SK-N-SH (cell line): ENCODE data around the gene FADS2. TPM values are rescaled to one million over a fixed set of nuclear protein-coding genes. Genes with fewer than 3 reads are reported as not detected.

Experiments used
- CTCF ChIA-PET: fragments of 300-600, 350-600 bp; formaldehyde crosslinking; extraction: SDS; loops from one replicate; lab custom pipeline; 2021; lab: Yijun Ruan, JAX
- POLR2A ChIA-PET: fragments of 350-600 bp; sonication (Branson Sonifier 250); formaldehyde crosslinking; extraction: SDS; loops from one replicate; lab custom pipeline; 2020; ENCODE audit warnings: antibody characterized with exemption, inconsistent platforms; lab: Yijun Ruan, JAX
- DNase-seq: peaks from one replicate; pipeline ENCODE4 v3.0.0; 2012
- H2AFZ ChIP-seq: fragments of 200-600 bp; sonication (generic); 2 replicates; pipeline ENCODE4 v1.8.1; 2016; ENCODE audit warnings: antibody characterized with exemption, mild to moderate bottlenecking, low read depth
- H3F3A ChIP-seq: fragments of 200-600 bp; sonication (generic); replicated peaks from 2 replicates; pipeline ENCODE3; 2016; ENCODE audit warnings: antibody characterized with exemption, mild to moderate bottlenecking; ENCODE audit not compliant: insufficient read depth
- H3K27ac ChIP-seq, 2 experiments: fragments of 200-500 bp in 1 of 2; fragments of 200-600 bp in 1 of 2; sonication (Bioruptor generic) in 1 of 2; sonication (generic), shearing (Covaris generic) in 1 of 2; 2 replicates each; pipeline versions ENCODE4 v1.5.1 to v1.6.1; 2014 to 2016; ENCODE audit warnings: low read depth in 2 of 2, inconsistent platforms in 1 of 2, low read length in 1 of 2, mild to moderate bottlenecking in 1 of 2, mixed read lengths in 1 of 2
- H3K27me3 ChIP-seq: fragments of 200-600 bp; sonication (generic), shearing (Covaris generic); 2 replicates; pipeline ENCODE4 v1.6.1; 2016; ENCODE audit warnings: mixed run types; ENCODE audit not compliant: insufficient read depth
- H3K36me3 ChIP-seq, 2 experiments: fragments of 200-500 bp in 1 of 2; fragments of 200-600 bp in 1 of 2; sonication (Bioruptor generic) in 1 of 2; sonication (generic) in 1 of 2; replicated peaks in 1 of 2; 2 replicates each; pipeline versions ENCODE3 to v1.5.1; 2014 to 2016; ENCODE audit warnings: low read length in 1 of 2, mild to moderate bottlenecking in 1 of 2; ENCODE audit not compliant: insufficient read depth in 2 of 2, control insufficient read depth in 1 of 2
- H3K4me1 ChIP-seq, 2 experiments: fragments of 200-500 bp in 1 of 2; fragments of 200-600 bp in 1 of 2; sonication (Bioruptor generic) in 1 of 2; sonication (generic), shearing (Covaris generic) in 1 of 2; 2 replicates each; pipeline versions ENCODE4 v1.5.1 to v1.6.1; 2014 to 2016; ENCODE audit warnings: low read depth in 1 of 2, low read length in 1 of 2, mixed run types in 1 of 2; ENCODE audit not compliant: insufficient read depth in 2 of 2, control insufficient read depth in 1 of 2
- H3K4me2 ChIP-seq: fragments of 200-600 bp; sonication (generic), shearing (Covaris generic); 2 replicates; pipeline ENCODE4 v1.6.1; 2017; ENCODE audit warnings: mixed run types
- H3K4me3 ChIP-seq, 2 experiments: fragments of 200-500 bp in 1 of 2; fragments of 200-600 bp in 1 of 2; sonication (Bioruptor generic) in 1 of 2; sonication (generic), shearing (Covaris generic) in 1 of 2; 2 replicates each; pipeline versions ENCODE4 v1.5.1 to v1.8.1; 2014 to 2016; ENCODE audit warnings: low read depth in 2 of 2, inconsistent platforms in 1 of 2, low read length in 1 of 2, mild to moderate bottlenecking in 1 of 2, mixed read lengths in 1 of 2, moderate library complexity in 1 of 2
- H3K79me2 ChIP-seq: fragments of 200-600 bp; sonication (generic); 2 replicates; pipeline ENCODE4 v1.8.1; 2017; ENCODE audit warnings: mild to moderate bottlenecking; ENCODE audit not compliant: insufficient read depth
- H3K9ac ChIP-seq: fragments of 200-600 bp; sonication (generic); 2 replicates; pipeline ENCODE4 v1.6.1; 2017; ENCODE audit warnings: mixed run types
- H3K9me2 ChIP-seq: fragments of 200-600 bp; sonication (generic); 2 replicates; pipeline ENCODE4 v1.6.1; 2017; ENCODE audit warnings: mixed run types
- H3K9me3 ChIP-seq: fragments of 200-600 bp; sonication (generic); 2 replicates; pipeline ENCODE4 v1.6.1; 2017; ENCODE audit warnings: mixed run types, mild to moderate bottlenecking, moderate library complexity
- H4K20me1 ChIP-seq: fragments of 200-600 bp; sonication (generic); 2 replicates; pipeline ENCODE4 v1.6.1; 2017; ENCODE audit warnings: mild to moderate bottlenecking, mixed run types; ENCODE audit not compliant: insufficient read depth
- ELF1 ChIP-seq: IDR thresholded peaks from 2 replicates; pipeline ENCODE4 v1.4.0; 2012
- EP300 ChIP-seq, 2 experiments: IDR thresholded peaks; 2 replicates each; pipeline versions ENCODE4 v1.4.0 to v1.6.1; 2012; ENCODE audit warnings: borderline replicate concordance in 1 of 2, low read depth in 1 of 2, low read length in 1 of 2
- FOXJ3 ChIP-seq: sonication (generic); formaldehyde crosslinking; IDR thresholded peaks from 2 replicates; pipeline ENCODE4 v1.5.1; 2020; ENCODE audit warnings: mild to moderate bottlenecking, missing genetic modification reagents
- NFIC ChIP-seq: IDR thresholded peaks from 2 replicates; pipeline ENCODE4 v1.4.0; 2012; ENCODE audit warnings: borderline replicate concordance
- POLR2AphosphoS5 ChIP-seq: IDR thresholded peaks from 2 replicates; pipeline ENCODE4 v1.6.1; 2012; ENCODE audit warnings: low read depth, low read length
- RCOR1 ChIP-seq: fragments of 150-350 bp; IDR thresholded peaks from 2 replicates; pipeline ENCODE4 v1.6.1; 2017; ENCODE audit warnings: antibody characterized with exemption, low read length
- SMC3 ChIP-seq: IDR thresholded peaks from 2 replicates; pipeline ENCODE4 v1.6.1; 2012; ENCODE audit warnings: low read depth, low read length, improper control_type of control experiment
- TEAD4 ChIP-seq: IDR thresholded peaks from 2 replicates; pipeline ENCODE4 v1.4.0; 2012; ENCODE audit warnings: mild to moderate bottlenecking, borderline replicate concordance; ENCODE audit not compliant: insufficient read depth
- WGBS: methylation state at CpG from one replicate; pipeline ENCODE4 v1.1.6; 2017; ENCODE audit warnings: low lambda C conversion rate; 5-methylcytosine and 5-hydroxymethylcytosine counted together
- polyA plus RNA-seq, 3 experiments: library from polyadenylated mRNA; depleted of rRNA; stranded (reverse); fragments of >200 nt; gene quantifications; 2 replicates each; pipeline ENCODE4 v1.2.3, GENCODE V29; 2012
- TF ChIP-seq, protein P1 (sequence below): fragments of 150-350 bp; IDR thresholded peaks from 2 replicates; pipeline ENCODE4 v1.6.1; 2017; ENCODE audit warnings: antibody characterized with exemption, low read length, low read depth, borderline replicate concordance
- TF ChIP-seq, protein P2 (sequence below): fragments of 150-350 bp; IDR thresholded peaks from 2 replicates; pipeline ENCODE4 v1.6.1; 2016; ENCODE audit warnings: mild to moderate bottlenecking, low read depth, low read length

Gene FADS2
- polyA plus RNA-seq, 1 of the 3 experiments (the other 2 are of a cell fraction) = 67.8 TPM

DNA sequence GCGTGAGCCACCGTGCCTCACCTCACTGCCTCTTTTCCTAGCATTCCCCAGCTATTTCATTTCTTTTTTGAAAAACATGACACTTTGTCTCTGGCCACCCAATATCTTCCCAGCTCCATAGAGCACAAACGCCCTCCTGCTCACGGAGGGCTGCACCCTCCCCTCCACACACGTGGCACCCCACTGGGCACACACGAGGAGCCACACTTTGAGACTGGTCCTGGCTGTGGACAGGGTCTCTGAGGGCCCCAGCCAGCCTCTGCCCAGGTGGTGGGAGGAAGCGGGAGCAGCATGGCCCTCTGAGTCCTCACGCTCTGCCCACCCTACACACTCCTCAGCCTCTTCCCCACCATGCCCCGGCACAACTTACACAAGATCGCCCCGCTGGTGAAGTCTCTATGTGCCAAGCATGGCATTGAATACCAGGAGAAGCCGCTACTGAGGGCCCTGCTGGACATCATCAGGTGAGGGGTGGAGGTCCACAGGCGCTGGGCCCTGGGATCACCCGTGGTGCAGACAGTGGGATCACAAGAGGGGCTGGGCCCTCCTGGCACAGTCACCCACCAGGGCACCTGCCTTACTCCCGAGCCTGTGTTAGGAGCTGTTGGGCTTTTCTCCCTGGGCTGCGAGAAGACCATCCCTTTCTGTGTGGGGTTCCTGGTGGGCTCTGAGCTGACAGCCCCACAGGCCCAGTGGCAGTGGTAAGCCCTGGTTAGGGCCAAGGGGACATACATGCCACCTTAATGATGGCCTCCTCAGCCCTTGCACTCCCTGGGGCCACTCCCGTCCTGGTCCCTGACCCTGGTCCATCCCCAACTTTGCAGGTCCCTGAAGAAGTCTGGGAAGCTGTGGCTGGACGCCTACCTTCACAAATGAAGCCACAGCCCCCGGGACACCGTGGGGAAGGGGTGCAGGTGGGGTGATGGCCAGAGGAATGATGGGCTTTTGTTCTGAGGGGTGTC is 37.0 kb downstream of the FADS2 start (continued):
- TF ChIP-seq, protein P1, sequence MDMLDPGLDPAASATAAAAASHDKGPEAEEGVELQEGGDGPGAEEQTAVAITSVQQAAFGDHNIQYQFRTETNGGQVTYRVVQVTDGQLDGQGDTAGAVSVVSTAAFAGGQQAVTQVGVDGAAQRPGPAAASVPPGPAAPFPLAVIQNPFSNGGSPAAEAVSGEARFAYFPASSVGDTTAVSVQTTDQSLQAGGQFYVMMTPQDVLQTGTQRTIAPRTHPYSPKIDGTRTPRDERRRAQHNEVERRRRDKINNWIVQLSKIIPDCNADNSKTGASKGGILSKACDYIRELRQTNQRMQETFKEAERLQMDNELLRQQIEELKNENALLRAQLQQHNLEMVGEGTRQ = no peak
- TF ChIP-seq RCOR1 = no peak
- TF ChIP-seq POLR2AphosphoS5 = no peak
- TF ChIP-seq EP300 (IDR thresholded peaks at IDR 0.05; ENCODE audit: borderline replicate concordance in 1 of 2, low read depth in 1 of 2, low read length in 1 of 2) = no peak
- TF ChIP-seq, protein P2, sequence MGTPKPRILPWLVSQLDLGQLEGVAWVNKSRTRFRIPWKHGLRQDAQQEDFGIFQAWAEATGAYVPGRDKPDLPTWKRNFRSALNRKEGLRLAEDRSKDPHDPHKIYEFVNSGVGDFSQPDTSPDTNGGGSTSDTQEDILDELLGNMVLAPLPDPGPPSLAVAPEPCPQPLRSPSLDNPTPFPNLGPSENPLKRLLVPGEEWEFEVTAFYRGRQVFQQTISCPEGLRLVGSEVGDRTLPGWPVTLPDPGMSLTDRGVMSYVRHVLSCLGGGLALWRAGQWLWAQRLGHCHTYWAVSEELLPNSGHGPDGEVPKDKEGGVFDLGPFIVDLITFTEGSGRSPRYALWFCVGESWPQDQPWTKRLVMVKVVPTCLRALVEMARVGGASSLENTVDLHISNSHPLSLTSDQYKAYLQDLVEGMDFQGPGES = no peak
- TF ChIP-seq TEAD4 = no peak
- TF ChIP-seq SMC3 = no peak
- TF ChIP-seq ELF1 = no peak

DNA sequence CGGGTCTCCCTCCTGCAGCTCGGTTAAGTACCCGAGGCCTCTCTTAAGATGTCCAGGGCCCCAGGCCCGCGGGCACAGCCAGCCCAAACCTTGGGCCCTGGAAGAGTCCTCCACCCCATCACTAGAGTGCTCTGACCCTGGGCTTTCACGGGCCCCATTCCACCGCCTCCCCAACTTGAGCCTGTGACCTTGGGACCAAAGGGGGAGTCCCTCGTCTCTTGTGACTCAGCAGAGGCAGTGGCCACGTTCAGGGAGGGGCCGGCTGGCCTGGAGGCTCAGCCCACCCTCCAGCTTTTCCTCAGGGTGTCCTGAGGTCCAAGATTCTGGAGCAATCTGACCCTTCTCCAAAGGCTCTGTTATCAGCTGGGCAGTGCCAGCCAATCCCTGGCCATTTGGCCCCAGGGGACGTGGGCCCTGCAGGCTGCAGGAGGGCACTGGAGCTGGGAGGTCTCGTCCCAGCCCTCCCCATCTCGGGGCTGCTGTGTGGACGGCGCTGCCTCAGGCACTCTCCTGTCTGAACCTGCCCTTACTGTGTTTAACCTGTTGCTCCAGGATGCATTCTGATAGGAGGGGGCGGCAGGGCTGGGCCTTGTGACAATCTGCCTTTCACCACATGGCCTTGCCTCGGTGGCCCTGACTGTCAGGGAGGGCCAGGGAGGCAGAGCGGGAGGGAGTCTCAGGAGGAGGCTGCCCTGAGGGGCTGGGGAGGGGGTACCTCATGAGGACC is 38.3 kb downstream of the FADS2 start:
- Histone ChIP-seq H2AFZ (no peak overlapping the region), H3K79me2 (no peaks in the 10 kb centered on the region), H3K27ac (no peak overlapping the region; a peak in 1 of 4 replicates), H3K36me3 (peaks cover 0 to 15% of the 10 kb centered on the region in 2 experiments), H3F3A (no peaks in the 10 kb centered on the region)
- WGBS = 89% methylated on average over 12 of the region's 18 CpGs
- no peak for TF ChIP-seq NFIC
- TF ChIP-seq, all 33 proteins: peak for 0
- CTCF ChIA-PET = interaction anchor here (1.3 to 10.6 kb wide), 4 partner anchors 13 to 241 kb away, joined by 6 to 91 read pairs (median 8); no protein-coding TSS in a partner anchor
- H3K27me3 ChIP-seq = no peaks in the 10 kb centered on the region
- peaks cover 0 to 10% of the 10 kb centered on the region in 2 experiments; a peak in 2 of 4 replicates for H3K4me1 ChIP-seq
- H3K9me2 ChIP-seq = no peaks in the 10 kb centered on the region
- H4K20me1 ChIP-seq = no peaks in the 10 kb centered on the region
- no peak overlapping the region for H3K4me3 ChIP-seq
- no peak for DNase-seq
- no peaks in the 10 kb centered on the region for H3K9me3 ChIP-seq
- POLR2A ChIA-PET = interaction anchor here (1.1 kb wide), 1 partner anchor 24 kb away, joined by 3 read pairs; no protein-coding TSS in a partner anchor
- H3K9ac ChIP-seq = no peak overlapping the region
- no peak overlapping the region for H3K4me2 ChIP-seq

DNA sequence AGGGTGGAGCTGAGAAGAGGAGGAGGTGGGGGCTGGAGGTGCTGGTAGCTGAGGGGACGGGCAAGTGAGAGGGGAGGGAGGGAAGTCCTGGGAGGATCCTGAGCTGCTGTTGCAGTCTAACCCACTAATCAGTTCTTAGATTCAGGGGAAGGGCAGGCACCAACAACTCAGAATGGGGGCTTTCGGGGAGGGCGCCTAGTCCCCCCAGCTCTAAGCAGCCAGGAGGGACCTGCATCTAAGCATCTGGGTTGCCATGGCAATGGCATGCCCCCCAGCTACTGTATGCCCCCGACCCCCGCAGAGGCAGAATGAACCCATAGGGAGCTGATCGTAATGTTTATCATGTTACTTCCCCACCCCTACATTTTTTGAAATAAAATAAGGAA is 38.9 kb downstream of the FADS2 start:
- POLR2A ChIA-PET = interaction anchor here (1.1 kb wide), 1 partner anchor 24 kb away, joined by 3 read pairs; no protein-coding TSS in a partner anchor
- H3K9me2 ChIP-seq = no peaks in the 10 kb centered on the region
- no peak for TF ChIP-seq FOXJ3 (CRISPR knock-in tag)
- TF ChIP-seq, protein P2 = no peak
- TF ChIP-seq, all 33 proteins: peak for 0
- no peak for DNase-seq
- no peak overlapping the region for H2AFZ ChIP-seq
- H4K20me1 ChIP-seq = no peaks in the 10 kb centered on the region
- H3K9me3 ChIP-seq = no peaks in the 10 kb centered on the region
- CTCF ChIA-PET = interaction anchor here (0.7 to 10.6 kb wide), 8 partner anchors 9 to 241 kb away, joined by 3 to 91 read pairs (median 4); no protein-coding TSS in a partner anchor
- no peak overlapping the region for H3K27ac ChIP-seq
- H3K4me2 ChIP-seq = no peak overlapping the region
- H3K27me3 ChIP-seq = no peaks in the 10 kb centered on the region
- H3F3A ChIP-seq = no peaks in the 10 kb centered on the region
- H3K79me2 ChIP-seq = no peaks in the 10 kb centered on the region
- no peak overlapping the region for H3K9ac ChIP-seq
- H3K4me3 ChIP-seq = no peak overlapping the region
- H3K4me1 ChIP-seq = peaks cover 0 to 13% of the 10 kb centered on the region in 2 experiments; a peak in 2 of 4 replicates
- WGBS = 94% methylated on average over 6 of the region's 6 CpGs
- H3K36me3 ChIP-seq = peaks cover 0 to 13% of the 10 kb centered on the region in 2 experiments
